Mesothelial cell of epicardium (in vitro differentiated cells): ENCODE results near the gene RANBP9. TPM values are rescaled to one million over a fixed set of nuclear protein-coding genes. Genes with fewer than 3 reads are reported as not detected.
A peak's percentile ranks its signal among the peaks of the same experiment; 100 is the strongest.

Experiments
- DNase-seq, 2 experiments: peaks; one replicate each; pipeline ENCODE4 v3.0.0; 2021; ENCODE audit warnings: low spot score in 2 of 2; ENCODE audit not compliant: unreplicated experiment in 2 of 2
- H3K27ac Mint-ChIP-seq: 2 replicates; pipeline ENCODE4 v1.8.0; 2021; ENCODE audit warnings: mixed read lengths
- H3K27me3 Mint-ChIP-seq: 2 replicates; pipeline ENCODE4 v1.8.0; 2021; ENCODE audit warnings: low read depth, mixed read lengths
- H3K36me3 Mint-ChIP-seq: 2 replicates; pipeline ENCODE4 v1.8.0; 2021; ENCODE audit warnings: mixed read lengths
- H3K4me1 Mint-ChIP-seq: 2 replicates; pipeline ENCODE4 v1.8.0; 2021; ENCODE audit warnings: mixed read lengths
- H3K4me3 Mint-ChIP-seq: 2 replicates; pipeline ENCODE4 v1.8.0; 2021; ENCODE audit warnings: mild to moderate bottlenecking, moderate library complexity, mixed read lengths
- H3K9me3 Mint-ChIP-seq: 2 replicates; pipeline ENCODE4 v1.8.0; 2021; ENCODE audit warnings: mixed read lengths
- CTCF ChIP-seq: fragments of 200-600 bp; sonication (generic); IDR thresholded peaks from one replicate; pipeline ENCODE4 v1.5.0; 2021; ENCODE audit warnings: antibody characterized with exemption; ENCODE audit not compliant: unreplicated experiment
- total RNA-seq: library from RNA; stranded (reverse); gene quantifications from 3 replicates; pipeline ENCODE4 v1.2.1, GENCODE V29; 2021

The RANBP9 gene
- total RNA-seq, 1 donor from 2014 or later, result 46.9 TPM

GRCh38 chr6:13716955-13717295 lies 5.3 kb upstream of the RANBP9 start:
- no peak for TF ChIP-seq CTCF
- Mint-ChIP-seq H3K4me3 (no peak overlapping the region), H3K9me3 (peaks cover 12% of the 10 kb centered on the region)

GRCh38 chr6:13716225-13716954 lies 4.8 kb upstream of the RANBP9 start:
- no peak for DNase-seq
- Mint-ChIP-seq H3K4me3 (no peak overlapping the region), H3K36me3 (peaks cover 7% of the 10 kb centered on the region), H3K9me3 (peaks cover 12% of the 10 kb centered on the region), H3K27ac (no peak overlapping the region), H3K27me3 (no peaks in the 10 kb centered on the region), H3K4me1 (peaks cover 16% of the 10 kb centered on the region)
- no peak for TF ChIP-seq CTCF

More at GRCh38 chr6:13716955-13717295, 5.3 kb upstream of the RANBP9 start:
- Mint-ChIP-seq H3K27ac (no peak overlapping the region), H3K36me3 (peaks cover 7% of the 10 kb centered on the region), H3K4me1 (peaks cover 16% of the 10 kb centered on the region), H3K27me3 (no peaks in the 10 kb centered on the region)
- DNase-seq, result no peak

- no peak for TF ChIP-seq CTCF
- DNase-seq, result no peak
- H3K4me1 Mint-ChIP-seq, result peaks cover 16% of the 10 kb centered on the region
- H3K9me3 Mint-ChIP-seq, result peaks cover 12% of the 10 kb centered on the region
- H3K36me3 Mint-ChIP-seq, result peaks cover 7% of the 10 kb centered on the region
- H3K27me3 Mint-ChIP-seq, result no peaks in the 10 kb centered on the region
- H3K27ac Mint-ChIP-seq, result no peak overlapping the region
- H3K4me3 Mint-ChIP-seq, result no peak overlapping the region
Observed at GRCh38 chr6:13715444-13715883, 3.8 kb upstream of the RANBP9 start.

DNA sequence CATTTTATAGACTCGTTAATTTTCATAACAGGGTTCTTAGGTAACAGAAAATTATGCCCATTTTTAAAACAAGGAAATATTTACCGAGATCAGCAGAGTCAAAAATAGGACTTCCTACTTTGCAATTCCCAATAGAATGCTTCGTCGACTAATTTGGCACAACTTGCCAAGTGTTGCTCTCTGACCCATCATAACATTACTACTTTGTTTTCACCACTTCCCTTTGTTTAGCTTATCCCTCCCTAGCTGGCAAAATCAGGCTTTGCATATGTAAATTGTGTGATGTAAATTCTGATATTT lies 914 bp upstream of the RANBP9 start:
- Mint-ChIP-seq H3K4me3 (peak overlapping the region; percentile 86), H3K9me3 (peaks cover 7% of the 10 kb centered on the region), H3K27ac (peak overlapping the region; percentile 97), H3K27me3 (no peaks in the 10 kb centered on the region), H3K4me1 (peaks cover 39% of the 10 kb centered on the region), H3K36me3 (peaks cover 5% of the 10 kb centered on the region)
- no peak for TF ChIP-seq CTCF
- DNase-seq, result no peak

DNA sequence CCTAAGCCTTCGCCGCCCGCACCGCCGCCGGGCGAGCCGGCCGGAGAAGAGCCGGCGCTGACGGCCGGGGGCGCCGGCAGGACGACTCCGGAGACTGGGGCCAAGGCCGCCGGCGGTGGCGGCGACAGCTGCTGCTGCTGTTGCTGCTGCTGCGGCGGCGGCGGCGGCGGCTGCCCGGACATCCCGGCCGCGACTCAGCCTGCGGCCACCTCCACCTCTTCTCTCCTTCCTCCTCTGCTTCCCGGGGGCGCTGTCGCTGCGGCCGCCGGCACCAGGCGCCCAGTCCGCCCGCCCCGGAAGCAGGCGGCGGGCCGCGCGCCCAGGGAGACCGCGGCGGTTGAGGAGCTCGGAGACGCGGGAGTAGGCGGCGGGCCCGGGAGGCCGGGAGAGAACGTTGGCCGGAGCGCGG lies 307 bp downstream of the RANBP9 start:
- peaks cover 5% of the 10 kb centered on the region for H3K36me3 Mint-ChIP-seq
- no peak for TF ChIP-seq CTCF
- H3K4me1 Mint-ChIP-seq, result peaks cover 41% of the 10 kb centered on the region
- H3K27ac Mint-ChIP-seq, result no peak overlapping the region
- H3K27me3 Mint-ChIP-seq, result no peaks in the 10 kb centered on the region
- peak in 1 of 2 experiments; percentile 27 for DNase-seq
- peak overlapping the region; percentile 44 for H3K4me3 Mint-ChIP-seq
- peaks cover 3% of the 10 kb centered on the region for H3K9me3 Mint-ChIP-seq
